ENCODE measurements around the gene ASPG.

GRCh38 chr14:104091061-104091926 is 5.8 kb downstream of the ASPG start:
- TF ChIP-seq, protein P1, sequence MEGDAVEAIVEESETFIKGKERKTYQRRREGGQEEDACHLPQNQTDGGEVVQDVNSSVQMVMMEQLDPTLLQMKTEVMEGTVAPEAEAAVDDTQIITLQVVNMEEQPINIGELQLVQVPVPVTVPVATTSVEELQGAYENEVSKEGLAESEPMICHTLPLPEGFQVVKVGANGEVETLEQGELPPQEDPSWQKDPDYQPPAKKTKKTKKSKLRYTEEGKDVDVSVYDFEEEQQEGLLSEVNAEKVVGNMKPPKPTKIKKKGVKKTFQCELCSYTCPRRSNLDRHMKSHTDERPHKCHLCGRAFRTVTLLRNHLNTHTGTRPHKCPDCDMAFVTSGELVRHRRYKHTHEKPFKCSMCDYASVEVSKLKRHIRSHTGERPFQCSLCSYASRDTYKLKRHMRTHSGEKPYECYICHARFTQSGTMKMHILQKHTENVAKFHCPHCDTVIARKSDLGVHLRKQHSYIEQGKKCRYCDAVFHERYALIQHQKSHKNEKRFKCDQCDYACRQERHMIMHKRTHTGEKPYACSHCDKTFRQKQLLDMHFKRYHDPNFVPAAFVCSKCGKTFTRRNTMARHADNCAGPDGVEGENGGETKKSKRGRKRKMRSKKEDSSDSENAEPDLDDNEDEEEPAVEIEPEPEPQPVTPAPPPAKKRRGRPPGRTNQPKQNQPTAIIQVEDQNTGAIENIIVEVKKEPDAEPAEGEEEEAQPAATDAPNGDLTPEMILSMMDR (IDR thresholded peaks at IDR 0.05) = no peak
- TF ChIP-seq RORB (CRISPR knock-in tag; IDR thresholded peaks at IDR 0.05) (no peak), FOXP1 (CRISPR knock-in tag; IDR thresholded peaks at IDR 0.05; ENCODE audit: borderline replicate concordance) (no peak), TEAD4 (CRISPR knock-in tag; IDR thresholded peaks at IDR 0.05) (no peak), SP1 (CRISPR knock-in tag; conservative IDR thresholded peaks at IDR 0.05) (no peak), ATF3 (CRISPR knock-in tag; conservative IDR thresholded peaks at IDR 0.05) (no peak)
- TF ChIP-seq, protein P2, sequence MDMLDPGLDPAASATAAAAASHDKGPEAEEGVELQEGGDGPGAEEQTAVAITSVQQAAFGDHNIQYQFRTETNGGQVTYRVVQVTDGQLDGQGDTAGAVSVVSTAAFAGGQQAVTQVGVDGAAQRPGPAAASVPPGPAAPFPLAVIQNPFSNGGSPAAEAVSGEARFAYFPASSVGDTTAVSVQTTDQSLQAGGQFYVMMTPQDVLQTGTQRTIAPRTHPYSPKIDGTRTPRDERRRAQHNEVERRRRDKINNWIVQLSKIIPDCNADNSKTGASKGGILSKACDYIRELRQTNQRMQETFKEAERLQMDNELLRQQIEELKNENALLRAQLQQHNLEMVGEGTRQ (CRISPR knock-in tag; IDR thresholded peaks at IDR 0.05) = no peak
- TF ChIP-seq, protein P3, sequence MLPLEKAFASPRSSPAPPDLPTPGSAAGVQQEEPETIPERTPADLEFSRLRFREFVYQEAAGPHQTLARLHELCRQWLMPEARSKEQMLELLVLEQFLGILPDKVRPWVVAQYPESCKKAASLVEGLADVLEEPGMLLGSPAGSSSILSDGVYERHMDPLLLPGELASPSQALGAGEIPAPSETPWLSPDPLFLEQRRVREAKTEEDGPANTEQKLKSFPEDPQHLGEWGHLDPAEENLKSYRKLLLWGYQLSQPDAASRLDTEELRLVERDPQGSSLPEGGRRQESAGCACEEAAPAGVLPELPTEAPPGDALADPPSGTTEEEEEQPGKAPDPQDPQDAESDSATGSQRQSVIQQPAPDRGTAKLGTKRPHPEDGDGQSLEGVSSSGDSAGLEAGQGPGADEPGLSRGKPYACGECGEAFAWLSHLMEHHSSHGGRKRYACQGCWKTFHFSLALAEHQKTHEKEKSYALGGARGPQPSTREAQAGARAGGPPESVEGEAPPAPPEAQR (CRISPR knock-in tag; IDR thresholded peaks at IDR 0.05) = no peak
- TF ChIP-seq, protein P4, sequence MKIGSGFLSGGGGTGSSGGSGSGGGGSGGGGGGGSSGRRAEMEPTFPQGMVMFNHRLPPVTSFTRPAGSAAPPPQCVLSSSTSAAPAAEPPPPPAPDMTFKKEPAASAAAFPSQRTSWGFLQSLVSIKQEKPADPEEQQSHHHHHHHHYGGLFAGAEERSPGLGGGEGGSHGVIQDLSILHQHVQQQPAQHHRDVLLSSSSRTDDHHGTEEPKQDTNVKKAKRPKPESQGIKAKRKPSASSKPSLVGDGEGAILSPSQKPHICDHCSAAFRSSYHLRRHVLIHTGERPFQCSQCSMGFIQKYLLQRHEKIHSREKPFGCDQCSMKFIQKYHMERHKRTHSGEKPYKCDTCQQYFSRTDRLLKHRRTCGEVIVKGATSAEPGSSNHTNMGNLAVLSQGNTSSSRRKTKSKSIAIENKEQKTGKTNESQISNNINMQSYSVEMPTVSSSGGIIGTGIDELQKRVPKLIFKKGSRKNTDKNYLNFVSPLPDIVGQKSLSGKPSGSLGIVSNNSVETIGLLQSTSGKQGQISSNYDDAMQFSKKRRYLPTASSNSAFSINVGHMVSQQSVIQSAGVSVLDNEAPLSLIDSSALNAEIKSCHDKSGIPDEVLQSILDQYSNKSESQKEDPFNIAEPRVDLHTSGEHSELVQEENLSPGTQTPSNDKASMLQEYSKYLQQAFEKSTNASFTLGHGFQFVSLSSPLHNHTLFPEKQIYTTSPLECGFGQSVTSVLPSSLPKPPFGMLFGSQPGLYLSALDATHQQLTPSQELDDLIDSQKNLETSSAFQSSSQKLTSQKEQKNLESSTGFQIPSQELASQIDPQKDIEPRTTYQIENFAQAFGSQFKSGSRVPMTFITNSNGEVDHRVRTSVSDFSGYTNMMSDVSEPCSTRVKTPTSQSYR (CRISPR knock-in tag; IDR thresholded peaks at IDR 0.05) = no peak
